ENCODE measurements around the gene BAZ1A. TPM values are rescaled to one million over a fixed set of nuclear protein-coding genes. Genes with fewer than 3 reads are reported as not detected.

BAZ1A gene
- polyA plus RNA-seq, 2 of the 4 experiments (the other 2 are of a cell fraction) = 32.9 to 38.2 TPM

GRCh38 chr14:34797747-34798583 is 77.2 kb downstream of the BAZ1A start:
- ATAC-seq (no peak), DNase-seq (ENCODE audit: low read depth in 1 of 2, low spot score in 1 of 2) (no peak), FAIRE-seq (no peak)
- Histone ChIP-seq H3K27ac (no peak overlapping the region), H3K9me3 (no peaks in the 10 kb centered on the region), H3K4me1 (no peaks in the 10 kb centered on the region), H3K4me3 (no peak overlapping the region), H3K4me2 (no peak overlapping the region)
- CTCF ChIA-PET = interaction anchor here (1.1 kb wide), 1 partner anchor 17 kb away, joined by 3 read pairs; no protein-coding TSS in a partner anchor
- POLR2A ChIA-PET = no interaction called here
- TF ChIP-seq KDM1A (IDR thresholded peaks at IDR 0.05; ENCODE audit: low read depth) (no peak), PHF8 (IDR thresholded peaks at IDR 0.05; ENCODE audit: borderline replicate concordance, low read depth) (no peak), FOSL2 (IDR thresholded peaks at IDR 0.05) (no peak), FOSL2 (CRISPR knock-in tag; IDR thresholded peaks at IDR 0.05) (no peak), FOXS1 (CRISPR knock-in tag; IDR thresholded peaks at IDR 0.05) (no peak), NPAS2 (CRISPR knock-in tag; IDR thresholded peaks at IDR 0.05; ENCODE audit: borderline replicate concordance) (no peak), CBX2 (IDR thresholded peaks at IDR 0.05; ENCODE audit: borderline replicate concordance, low read depth) (no peak), RAD21 (conservative IDR thresholded peaks at IDR 0.05 in 1 of 2, IDR thresholded peaks at IDR 0.05 in 1 of 2) (no peak), USF2 (IDR thresholded peaks at IDR 0.05) (no peak), CHD2 (IDR thresholded peaks at IDR 0.05; ENCODE audit: low read length, partially characterized antibody) (no peak), BHLHE40 (IDR thresholded peaks at IDR 0.05; ENCODE audit: low read depth, low read length) (no peak), HOXB13 (CRISPR knock-in tag; IDR thresholded peaks at IDR 0.05; ENCODE audit: low read depth) (no peak), SMC3 (IDR thresholded peaks at IDR 0.05) (no peak), NR3C1 (IDR thresholded peaks at IDR 0.05) (no peak), RNF2 (IDR thresholded peaks at IDR 0.05; ENCODE audit: borderline replicate concordance, low read depth) (no peak)
- TF ChIP-seq, protein P1, sequence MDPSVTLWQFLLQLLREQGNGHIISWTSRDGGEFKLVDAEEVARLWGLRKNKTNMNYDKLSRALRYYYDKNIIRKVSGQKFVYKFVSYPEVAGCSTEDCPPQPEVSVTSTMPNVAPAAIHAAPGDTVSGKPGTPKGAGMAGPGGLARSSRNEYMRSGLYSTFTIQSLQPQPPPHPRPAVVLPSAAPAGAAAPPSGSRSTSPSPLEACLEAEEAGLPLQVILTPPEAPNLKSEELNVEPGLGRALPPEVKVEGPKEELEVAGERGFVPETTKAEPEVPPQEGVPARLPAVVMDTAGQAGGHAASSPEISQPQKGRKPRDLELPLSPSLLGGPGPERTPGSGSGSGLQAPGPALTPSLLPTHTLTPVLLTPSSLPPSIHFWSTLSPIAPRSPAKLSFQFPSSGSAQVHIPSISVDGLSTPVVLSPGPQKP (IDR thresholded peaks at IDR 0.05; ENCODE audit: low read depth, low read length) = no peak
- 94% methylated on average over 24 of the region's 24 CpGs for WGBS (ENCODE audit: missing lambda C conversion rate)

DNA sequence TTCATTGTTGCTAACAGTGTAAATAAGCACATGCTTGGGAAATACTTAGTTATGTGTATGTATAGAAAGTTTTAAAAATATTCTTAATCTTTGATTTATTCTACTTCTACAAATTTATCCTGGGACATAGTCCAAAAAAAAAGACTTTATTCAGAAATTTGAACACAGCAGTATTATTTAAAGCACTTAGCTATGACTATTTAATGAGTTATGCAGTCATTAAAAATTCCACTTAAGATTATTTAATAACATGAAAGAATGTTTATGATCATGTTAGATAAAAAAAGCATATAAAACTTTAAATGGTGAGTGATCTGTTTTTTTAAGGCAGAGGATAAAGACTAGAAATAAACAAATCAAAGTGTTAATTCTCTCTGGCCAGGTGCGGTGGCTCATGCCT is 78.3 kb downstream of the BAZ1A start:
- FAIRE-seq (no peak), ATAC-seq (no peak), DNase-seq (ENCODE audit: low read depth in 1 of 2, low spot score in 1 of 2) (no peak)
- no peaks in the 10 kb centered on the region for H3K9me3 ChIP-seq
- WGBS (ENCODE audit: missing lambda C conversion rate) = 95% methylated on average over 1 of the region's 1 CpG
- no peaks in the 10 kb centered on the region for H3K4me1 ChIP-seq
- H3K27ac ChIP-seq = no peak overlapping the region
- no peak overlapping the region for H3K4me2 ChIP-seq
- no peak overlapping the region for H3K4me3 ChIP-seq
- ChIA-PET POLR2A (no interaction called here), CTCF (no interaction called here)
- no peak for TF ChIP-seq CBX2 (IDR thresholded peaks at IDR 0.05; ENCODE audit: borderline replicate concordance, low read depth)

- no peak overlapping the region for H3K4me2 ChIP-seq
- ChIA-PET CTCF (interaction anchor here (0.8 kb wide), 1 partner anchor 122 kb away, joined by 3 read pairs; no protein-coding TSS in a partner anchor), POLR2A (no interaction called here)
- H3K27ac ChIP-seq = no peak overlapping the region
- ATAC-seq (no peak), FAIRE-seq (no peak), DNase-seq (ENCODE audit: low read depth in 1 of 2, low spot score in 1 of 2) (no peak)
- 52% methylated on average over 1 of the region's 1 CpG for WGBS (ENCODE audit: missing lambda C conversion rate)
- TF ChIP-seq NFE2L2 (conservative IDR thresholded peaks at IDR 0.05; ENCODE audit: low read length) (no peak), JUNB (IDR thresholded peaks at IDR 0.05) (no peak), ZC3H11A (IDR thresholded peaks at IDR 0.05) (no peak), CTCF (IDR thresholded peaks at IDR 0.05) (no peak), NPAS2 (CRISPR knock-in tag; IDR thresholded peaks at IDR 0.05; ENCODE audit: borderline replicate concordance) (no peak), MYC (IDR thresholded peaks at IDR 0.05; ENCODE audit: borderline replicate concordance, low read length) (no peak), EHMT2 (IDR thresholded peaks at IDR 0.05; ENCODE audit: low read depth) (no peak), SREBF2 (IDR thresholded peaks at IDR 0.05) (no peak), MAZ (IDR thresholded peaks at IDR 0.05; ENCODE audit: borderline replicate concordance, low read depth, low read length) (no peak), RARB (CRISPR knock-in tag; IDR thresholded peaks at IDR 0.05) (no peak), BHLHE40 (IDR thresholded peaks at IDR 0.05; ENCODE audit: low read depth, low read length) (no peak), ZSCAN20 (CRISPR knock-in tag; IDR thresholded peaks at IDR 0.05) (no peak), HOXB5 (CRISPR knock-in tag; IDR thresholded peaks at IDR 0.05) (no peak), TFCP2L1 (CRISPR knock-in tag; IDR thresholded peaks at IDR 0.05) (no peak), ZFP36 (IDR thresholded peaks at IDR 0.05; ENCODE audit: borderline replicate concordance, partially characterized antibody) (no peak), HDAC2 (IDR thresholded peaks at IDR 0.05) (no peak), HEYL (CRISPR knock-in tag; IDR thresholded peaks at IDR 0.05) (no peak)
- H3K9me3 ChIP-seq = no peaks in the 10 kb centered on the region
- H3K4me3 ChIP-seq = no peak overlapping the region
- no peaks in the 10 kb centered on the region for H3K4me1 ChIP-seq
These were observed 80.2 kb downstream of the BAZ1A start for GRCh38 chr14:34794941-34795340.
